WTC11 (cell line): ENCODE measurements around the gene ST8SIA4. TPM values are rescaled to one million over a fixed set of nuclear protein-coding genes. Genes with fewer than 3 reads are reported as not detected.

Experiments
- ATAC-seq: fragments of 200-7000 bp; cut with Tn5 transposase; 2 replicates; pipeline ENCODE4 v1.10.0; 2021; ENCODE audit warnings: mild to moderate bottlenecking, moderate library complexity
- CTCF ChIA-PET: fragments of 300-600 bp; sonication (Branson Sonifier 250); formaldehyde crosslinking; loops from one replicate; lab custom pipeline; 2021; ENCODE audit warnings: antibody characterized with exemption; lab: Charles Lee
- POLR2A ChIA-PET: fragments of 350-600 bp; sonication (Branson Sonifier 250); formaldehyde crosslinking; loops from one replicate; lab custom pipeline; 2021; ENCODE audit warnings: antibody characterized with exemption; lab: Charles Lee
- DNase-seq: peaks from one replicate; pipeline ENCODE4 v3.0.0; 2021; ENCODE audit warnings: low spot score
- H3K27ac Mint-ChIP-seq: 2 replicates; pipeline ENCODE4 v1.8.0; 2021; ENCODE audit warnings: mixed read lengths
- H3K27me3 Mint-ChIP-seq: 2 replicates; pipeline ENCODE4 v1.8.0; 2021; ENCODE audit warnings: low read depth, mild to moderate bottlenecking, moderate library complexity, mixed read lengths
- H3K36me3 Mint-ChIP-seq: 2 replicates; pipeline ENCODE4 v1.8.0; 2021; ENCODE audit warnings: mixed read lengths
- H3K4me1 Mint-ChIP-seq: 2 replicates; pipeline ENCODE4 v1.8.0; 2022; ENCODE audit warnings: mixed read lengths
- H3K4me3 Mint-ChIP-seq: 2 replicates; pipeline ENCODE4 v1.8.0; 2021; ENCODE audit warnings: mild to moderate bottlenecking, moderate library complexity, mixed read lengths
- H3K9me3 Mint-ChIP-seq: 2 replicates; pipeline ENCODE4 v1.8.0; 2021; ENCODE audit warnings: mixed read lengths
- ELF4 ChIP-seq: sonication (generic); formaldehyde crosslinking; IDR thresholded peaks from 2 replicates; pipeline ENCODE4 v1.8.1; 2022; ENCODE audit warnings: low read depth, mild to moderate bottlenecking, moderate library complexity, missing genetic modification reagents
- FOXK1 ChIP-seq: sonication (generic); formaldehyde crosslinking; IDR thresholded peaks from 2 replicates; pipeline ENCODE4 v1.8.0; 2022; ENCODE audit warnings: mild to moderate bottlenecking, moderate library complexity, missing genetic modification reagents
- GABPB1 ChIP-seq: sonication (generic); formaldehyde crosslinking; IDR thresholded peaks from 2 replicates; pipeline ENCODE4 v1.8.1; 2023; ENCODE audit warnings: mild to moderate bottlenecking, missing genetic modification reagents
- IRF2 ChIP-seq: sonication (generic); formaldehyde crosslinking; IDR thresholded peaks from 2 replicates; pipeline ENCODE4 v1.8.0; 2022; ENCODE audit warnings: low read depth, missing genetic modification reagents, borderline replicate concordance
- KAT7 ChIP-seq: sonication (generic); formaldehyde crosslinking; IDR thresholded peaks from 2 replicates; pipeline ENCODE4 v1.8.1; 2023; ENCODE audit warnings: missing genetic modification reagents, mild to moderate bottlenecking, borderline replicate concordance
- MXD4 ChIP-seq: fragments of 250-450 bp; sonication (Bioruptor Pico); IDR thresholded peaks from 2 replicates; pipeline ENCODE4 v1.8.0; 2021; ENCODE audit warnings: mild to moderate bottlenecking, moderate library complexity, borderline replicate concordance
- NR1H2 ChIP-seq: sonication (generic); formaldehyde crosslinking; IDR thresholded peaks from 2 replicates; pipeline ENCODE4 v1.9.0; 2021; ENCODE audit warnings: mild to moderate bottlenecking, moderate library complexity, missing genetic modification reagents
- NR2C2 ChIP-seq: sonication (generic); formaldehyde crosslinking; IDR thresholded peaks from 2 replicates; pipeline ENCODE4 v1.8.0; 2022; ENCODE audit warnings: mild to moderate bottlenecking, missing genetic modification reagents
- NR3C1 ChIP-seq: sonication (generic); formaldehyde crosslinking; conservative IDR thresholded peaks from 2 replicates; pipeline ENCODE4 v1.8.1; 2023; ENCODE audit warnings: low read depth, mild to moderate bottlenecking, missing genetic modification reagents
- OVOL2 ChIP-seq: fragments of 250-450 bp; sonication (Bioruptor Pico); IDR thresholded peaks from 2 replicates; pipeline ENCODE4 v1.9.0; 2021; ENCODE audit warnings: mild to moderate bottlenecking, borderline replicate concordance
- SOX15 ChIP-seq: fragments of 250-450 bp; sonication (Bioruptor Pico); IDR thresholded peaks from 2 replicates; pipeline ENCODE4 v1.9.0; 2021; ENCODE audit warnings: mild to moderate bottlenecking
- TEAD4 ChIP-seq: sonication (generic); formaldehyde crosslinking; IDR thresholded peaks from 2 replicates; pipeline ENCODE4 v1.8.0; 2022; ENCODE audit warnings: mild to moderate bottlenecking, missing genetic modification reagents
- ZNF121 ChIP-seq: sonication (generic); formaldehyde crosslinking; IDR thresholded peaks from 2 replicates; pipeline ENCODE4 v1.8.0; 2023; ENCODE audit warnings: missing genetic modification reagents
- ZNF219 ChIP-seq: sonication (generic); formaldehyde crosslinking; IDR thresholded peaks from 2 replicates; pipeline ENCODE4 v1.8.0; 2023; ENCODE audit warnings: missing genetic modification reagents, mild to moderate bottlenecking, borderline replicate concordance
- ZNF263 ChIP-seq: sonication (generic); formaldehyde crosslinking; IDR thresholded peaks from 2 replicates; pipeline ENCODE4 v1.8.1; 2022; ENCODE audit warnings: low read depth, mild to moderate bottlenecking, moderate library complexity, missing genetic modification reagents
- ZNF317 ChIP-seq: sonication (generic); formaldehyde crosslinking; IDR thresholded peaks from 2 replicates; pipeline ENCODE4 v1.8.1; 2023; ENCODE audit warnings: low read depth, mild to moderate bottlenecking, moderate library complexity, missing genetic modification reagents, borderline replicate concordance
- ZNF416 ChIP-seq: fragments of 250-450 bp; sonication (Bioruptor Pico); IDR thresholded peaks from 2 replicates; pipeline ENCODE4 v1.9.0; 2021; ENCODE audit warnings: mild to moderate bottlenecking, inconsistent platforms
- total RNA-seq: library from RNA; stranded (reverse); gene quantifications from 3 replicates; pipeline ENCODE4 v1.2.3, GENCODE V29; 2021
- TF ChIP-seq, protein P1 (sequence below): fragments of 250-450 bp; sonication (Bioruptor Pico); IDR thresholded peaks from 2 replicates; pipeline ENCODE4 v1.9.0; 2021; ENCODE audit warnings: mild to moderate bottlenecking
- TF ChIP-seq, protein P2 (sequence below): fragments of 250-450 bp; sonication (Bioruptor Pico); IDR thresholded peaks from 2 replicates; pipeline ENCODE4 v1.9.0; 2021; ENCODE audit warnings: moderate library complexity, mild to moderate bottlenecking, inconsistent platforms, borderline replicate concordance
- TF ChIP-seq, protein P3 (sequence below): sonication (generic); formaldehyde crosslinking; IDR thresholded peaks from 2 replicates; pipeline ENCODE4 v1.8.0; 2023; ENCODE audit warnings: missing genetic modification reagents, mild to moderate bottlenecking, borderline replicate concordance
- TF ChIP-seq, protein P4 (sequence below): sonication (generic); formaldehyde crosslinking; IDR thresholded peaks from 2 replicates; pipeline ENCODE4 v1.8.1; 2023; ENCODE audit warnings: mild to moderate bottlenecking, missing genetic modification reagents, moderate library complexity
- TF ChIP-seq, protein P5 (sequence below): sonication (generic); formaldehyde crosslinking; IDR thresholded peaks from 2 replicates; pipeline ENCODE4 v1.8.1; 2023; ENCODE audit warnings: mild to moderate bottlenecking, moderate library complexity, missing genetic modification reagents

The ST8SIA4 gene
- total RNA-seq, 1 experiment from 2014 or later = 1.3 TPM

DNA sequence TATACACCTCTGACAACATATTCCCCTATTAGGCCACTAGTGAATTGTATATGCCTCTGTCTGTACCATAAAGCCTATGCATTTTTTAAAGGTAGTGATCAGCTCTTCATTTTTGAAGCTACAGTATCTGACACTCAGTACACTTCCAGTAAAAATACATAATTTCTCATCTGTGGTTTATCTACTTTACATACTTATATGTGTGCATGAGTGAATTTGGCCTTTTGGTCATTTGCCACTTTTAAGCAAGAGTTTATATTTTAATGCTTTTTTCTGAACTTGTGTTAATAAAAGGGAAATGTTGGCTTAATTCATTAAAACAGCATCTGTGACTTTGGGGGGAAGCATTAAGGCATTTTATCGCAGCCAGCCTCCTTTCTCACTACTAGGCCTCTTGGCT lies 47.8 kb downstream of the ST8SIA4 start:
- no peaks in the 10 kb centered on the region for H3K9me3 Mint-ChIP-seq
- no peak overlapping the region for H3K4me3 Mint-ChIP-seq
- POLR2A ChIA-PET = no interaction called here
- H3K4me1 Mint-ChIP-seq = no peaks in the 10 kb centered on the region
- H3K36me3 Mint-ChIP-seq = no peaks in the 10 kb centered on the region
- TF ChIP-seq ZNF263 (CRISPR knock-in tag) (no peak), NR1H2 (CRISPR knock-in tag) (no peak), IRF2 (no peak), OVOL2 (CRISPR knock-in tag) (no peak), GABPB1 (no peak), ZNF121 (CRISPR knock-in tag) (no peak), ZNF317 (CRISPR knock-in tag) (no peak), ELF4 (no peak), MXD4 (CRISPR knock-in tag) (no peak), FOXK1 (CRISPR knock-in tag) (no peak), ZNF416 (CRISPR knock-in tag) (no peak), ZNF219 (CRISPR knock-in tag) (no peak), KAT7 (CRISPR knock-in tag) (no peak), TEAD4 (no peak)
- TF ChIP-seq, protein P1, sequence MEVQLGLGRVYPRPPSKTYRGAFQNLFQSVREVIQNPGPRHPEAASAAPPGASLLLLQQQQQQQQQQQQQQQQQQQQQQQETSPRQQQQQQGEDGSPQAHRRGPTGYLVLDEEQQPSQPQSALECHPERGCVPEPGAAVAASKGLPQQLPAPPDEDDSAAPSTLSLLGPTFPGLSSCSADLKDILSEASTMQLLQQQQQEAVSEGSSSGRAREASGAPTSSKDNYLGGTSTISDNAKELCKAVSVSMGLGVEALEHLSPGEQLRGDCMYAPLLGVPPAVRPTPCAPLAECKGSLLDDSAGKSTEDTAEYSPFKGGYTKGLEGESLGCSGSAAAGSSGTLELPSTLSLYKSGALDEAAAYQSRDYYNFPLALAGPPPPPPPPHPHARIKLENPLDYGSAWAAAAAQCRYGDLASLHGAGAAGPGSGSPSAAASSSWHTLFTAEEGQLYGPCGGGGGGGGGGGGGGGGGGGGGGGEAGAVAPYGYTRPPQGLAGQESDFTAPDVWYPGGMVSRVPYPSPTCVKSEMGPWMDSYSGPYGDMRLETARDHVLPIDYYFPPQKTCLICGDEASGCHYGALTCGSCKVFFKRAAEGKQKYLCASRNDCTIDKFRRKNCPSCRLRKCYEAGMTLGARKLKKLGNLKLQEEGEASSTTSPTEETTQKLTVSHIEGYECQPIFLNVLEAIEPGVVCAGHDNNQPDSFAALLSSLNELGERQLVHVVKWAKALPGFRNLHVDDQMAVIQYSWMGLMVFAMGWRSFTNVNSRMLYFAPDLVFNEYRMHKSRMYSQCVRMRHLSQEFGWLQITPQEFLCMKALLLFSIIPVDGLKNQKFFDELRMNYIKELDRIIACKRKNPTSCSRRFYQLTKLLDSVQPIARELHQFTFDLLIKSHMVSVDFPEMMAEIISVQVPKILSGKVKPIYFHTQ (CRISPR knock-in tag) = no peak
- TF ChIP-seq, protein P2, sequence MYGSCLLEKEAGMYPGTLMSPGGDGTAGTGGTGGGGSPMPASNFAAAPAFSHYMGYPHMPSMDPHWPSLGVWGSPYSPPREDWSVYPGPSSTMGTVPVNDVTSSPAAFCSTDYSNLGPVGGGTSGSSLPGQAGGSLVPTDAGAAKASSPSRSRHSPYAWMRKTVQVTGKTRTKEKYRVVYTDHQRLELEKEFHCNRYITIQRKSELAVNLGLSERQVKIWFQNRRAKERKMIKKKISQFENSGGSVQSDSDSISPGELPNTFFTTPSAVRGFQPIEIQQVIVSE (CRISPR knock-in tag) = no peak
- TF ChIP-seq, protein P3, sequence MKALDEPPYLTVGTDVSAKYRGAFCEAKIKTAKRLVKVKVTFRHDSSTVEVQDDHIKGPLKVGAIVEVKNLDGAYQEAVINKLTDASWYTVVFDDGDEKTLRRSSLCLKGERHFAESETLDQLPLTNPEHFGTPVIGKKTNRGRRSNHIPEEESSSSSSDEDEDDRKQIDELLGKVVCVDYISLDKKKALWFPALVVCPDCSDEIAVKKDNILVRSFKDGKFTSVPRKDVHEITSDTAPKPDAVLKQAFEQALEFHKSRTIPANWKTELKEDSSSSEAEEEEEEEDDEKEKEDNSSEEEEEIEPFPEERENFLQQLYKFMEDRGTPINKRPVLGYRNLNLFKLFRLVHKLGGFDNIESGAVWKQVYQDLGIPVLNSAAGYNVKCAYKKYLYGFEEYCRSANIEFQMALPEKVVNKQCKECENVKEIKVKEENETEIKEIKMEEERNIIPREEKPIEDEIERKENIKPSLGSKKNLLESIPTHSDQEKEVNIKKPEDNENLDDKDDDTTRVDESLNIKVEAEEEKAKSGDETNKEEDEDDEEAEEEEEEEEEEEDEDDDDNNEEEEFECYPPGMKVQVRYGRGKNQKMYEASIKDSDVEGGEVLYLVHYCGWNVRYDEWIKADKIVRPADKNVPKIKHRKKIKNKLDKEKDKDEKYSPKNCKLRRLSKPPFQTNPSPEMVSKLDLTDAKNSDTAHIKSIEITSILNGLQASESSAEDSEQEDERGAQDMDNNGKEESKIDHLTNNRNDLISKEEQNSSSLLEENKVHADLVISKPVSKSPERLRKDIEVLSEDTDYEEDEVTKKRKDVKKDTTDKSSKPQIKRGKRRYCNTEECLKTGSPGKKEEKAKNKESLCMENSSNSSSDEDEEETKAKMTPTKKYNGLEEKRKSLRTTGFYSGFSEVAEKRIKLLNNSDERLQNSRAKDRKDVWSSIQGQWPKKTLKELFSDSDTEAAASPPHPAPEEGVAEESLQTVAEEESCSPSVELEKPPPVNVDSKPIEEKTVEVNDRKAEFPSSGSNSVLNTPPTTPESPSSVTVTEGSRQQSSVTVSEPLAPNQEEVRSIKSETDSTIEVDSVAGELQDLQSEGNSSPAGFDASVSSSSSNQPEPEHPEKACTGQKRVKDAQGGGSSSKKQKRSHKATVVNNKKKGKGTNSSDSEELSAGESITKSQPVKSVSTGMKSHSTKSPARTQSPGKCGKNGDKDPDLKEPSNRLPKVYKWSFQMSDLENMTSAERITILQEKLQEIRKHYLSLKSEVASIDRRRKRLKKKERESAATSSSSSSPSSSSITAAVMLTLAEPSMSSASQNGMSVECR (CRISPR knock-in tag) = no peak
- TF ChIP-seq, protein P4, sequence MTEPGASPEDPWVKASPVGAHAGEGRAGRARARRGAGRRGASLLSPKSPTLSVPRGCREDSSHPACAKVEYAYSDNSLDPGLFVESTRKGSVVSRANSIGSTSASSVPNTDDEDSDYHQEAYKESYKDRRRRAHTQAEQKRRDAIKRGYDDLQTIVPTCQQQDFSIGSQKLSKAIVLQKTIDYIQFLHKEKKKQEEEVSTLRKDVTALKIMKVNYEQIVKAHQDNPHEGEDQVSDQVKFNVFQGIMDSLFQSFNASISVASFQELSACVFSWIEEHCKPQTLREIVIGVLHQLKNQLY (CRISPR knock-in tag) = no peak
- TF ChIP-seq, all 79 proteins: peak for 0
- CTCF ChIA-PET = no interaction called here
- ATAC-seq (no peak), DNase-seq (no peak)
- Mint-ChIP-seq H3K27me3 (no peaks in the 10 kb centered on the region), H3K27ac (no peak overlapping the region)

DNA sequence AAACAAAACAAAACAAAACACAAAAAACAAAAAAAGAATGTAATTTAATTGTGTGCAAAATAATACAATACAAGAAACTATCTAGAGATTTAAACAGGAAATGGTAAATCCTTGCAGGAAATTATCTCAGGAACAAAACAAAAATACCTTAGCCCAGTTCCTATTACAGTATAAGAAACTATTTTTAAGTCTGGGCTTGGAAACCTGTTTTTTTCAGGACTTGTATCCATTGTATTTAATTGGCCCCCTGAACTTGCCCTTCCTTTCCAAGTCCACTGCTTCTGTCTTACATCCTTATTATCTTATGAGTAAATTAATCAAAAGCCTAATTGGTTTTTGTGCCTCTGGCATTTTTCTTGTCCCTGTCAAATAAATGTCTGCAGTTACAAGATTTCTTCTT lies 48.5 kb downstream of the ST8SIA4 start:
- H3K4me3 Mint-ChIP-seq = no peak overlapping the region
- no peaks in the 10 kb centered on the region for H3K9me3 Mint-ChIP-seq
- H3K36me3 Mint-ChIP-seq = no peaks in the 10 kb centered on the region
- CTCF ChIA-PET = no interaction called here
- no peaks in the 10 kb centered on the region for H3K27me3 Mint-ChIP-seq
- no peak overlapping the region for H3K27ac Mint-ChIP-seq
- no peaks in the 10 kb centered on the region for H3K4me1 Mint-ChIP-seq
- POLR2A ChIA-PET = no interaction called here
- ATAC-seq (no peak), DNase-seq (no peak)
- TF ChIP-seq SOX15 (no peak), NR2C2 (CRISPR knock-in tag) (no peak), FOXK1 (CRISPR knock-in tag) (no peak), NR3C1 (CRISPR knock-in tag) (no peak)
- TF ChIP-seq, protein P5, sequence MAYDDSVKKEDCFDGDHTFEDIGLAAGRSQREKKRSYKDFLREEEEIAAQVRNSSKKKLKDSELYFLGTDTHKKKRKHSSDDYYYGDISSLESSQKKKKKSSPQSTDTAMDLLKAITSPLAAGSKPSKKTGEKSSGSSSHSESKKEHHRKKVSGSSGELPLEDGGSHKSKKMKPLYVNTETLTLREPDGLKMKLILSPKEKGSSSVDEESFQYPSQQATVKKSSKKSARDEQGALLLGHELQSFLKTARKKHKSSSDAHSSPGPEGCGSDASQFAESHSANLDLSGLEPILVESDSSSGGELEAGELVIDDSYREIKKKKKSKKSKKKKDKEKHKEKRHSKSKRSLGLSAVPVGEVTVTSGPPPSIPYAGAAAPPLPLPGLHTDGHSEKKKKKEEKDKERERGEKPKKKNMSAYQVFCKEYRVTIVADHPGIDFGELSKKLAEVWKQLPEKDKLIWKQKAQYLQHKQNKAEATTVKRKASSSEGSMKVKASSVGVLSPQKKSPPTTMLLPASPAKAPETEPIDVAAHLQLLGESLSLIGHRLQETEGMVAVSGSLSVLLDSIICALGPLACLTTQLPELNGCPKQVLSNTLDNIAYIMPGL (CRISPR knock-in tag) = no peak
